K562 (cell line): ENCODE measurements around the gene AKAP6. TPM values are rescaled to one million over a fixed set of nuclear protein-coding genes. Genes with fewer than 3 reads are reported as not detected.

Experiments
- ATAC-seq: fragments of 200-7000 bp; cut with Tn5 transposase; 3 replicates; pipeline ENCODE4 v1.9.1; 2020; ENCODE audit warnings: moderate library complexity
- BruUV-seq: library from RNA; stranded (reverse); fragments of 400-500 nt; replicated peaks from 2 replicates; lab custom pipeline; 2021; lab: Mats Ljungman, UMichigan
- CTCF ChIA-PET: fragments of 300-600 bp; formaldehyde crosslinking; extraction: SDS; loops from one replicate; lab custom pipeline; 2021; ENCODE audit warnings: low intra/inter-chr PET ratio; lab: Yijun Ruan, JAX
- POLR2A ChIA-PET: fragments of 300-600, 350-650 bp; sonication (Branson Sonifier 250); formaldehyde crosslinking; extraction: SDS; loops from one replicate; lab custom pipeline; 2021; ENCODE audit warnings: antibody characterized with exemption, inconsistent platforms; lab: Yijun Ruan, JAX
- DNase-seq, 4 experiments: peaks; one replicate each; pipeline versions ENCODE4 v3.0.0 to v3.0.0-alpha.2; 2011 to 2018; ENCODE audit warnings: low spot score in 3 of 4, mixed read lengths in 3 of 4; ENCODE audit errors: extremely low read depth in 1 of 4
- FAIRE-seq: peaks from 2 replicates; lab custom pipeline; 2011; peaks lifted over from hg19 to GRCh38; lab: Jason Lieb, UNC
- H2AFZ ChIP-seq: 2 replicates; pipeline ENCODE4 v1.6.0; 2011; ENCODE audit warnings: low read depth, low read length, control low read depth, inconsistent platforms
- H3K27ac ChIP-seq: fragments of 200-600 bp; 3 replicates; pipeline ENCODE4 v1.8.0; 2011; ENCODE audit warnings: low read depth, mild to moderate bottlenecking, control low read depth, inconsistent platforms, low read length, moderate library complexity, mixed read lengths; ENCODE audit errors: extremely low read depth
- H3K27me3 ChIP-seq, 2 experiments: fragments of 300-600 bp in 1 of 2; 2 replicates in 1 of 2; 3 replicates in 1 of 2; pipeline versions ENCODE4 v1.6.0 to v1.8.0; 2011; ENCODE audit warnings: inconsistent platforms in 2 of 2, low read length in 2 of 2, mild to moderate bottlenecking in 1 of 2, mixed read lengths in 1 of 2, moderate library complexity in 1 of 2; ENCODE audit not compliant: control insufficient read depth in 2 of 2, insufficient read depth in 2 of 2
- H3K36me3 ChIP-seq: fragments of 300-600 bp; 3 replicates; pipeline ENCODE4 v1.8.0; 2011; ENCODE audit warnings: mild to moderate bottlenecking, low read length, inconsistent platforms; ENCODE audit not compliant: control insufficient read depth, insufficient read depth
- H3K4me1 ChIP-seq, 2 experiments: fragments of 200-600 bp in 1 of 2; replicated peaks in 1 of 2; 2 replicates in 1 of 2; 3 replicates in 1 of 2; pipeline versions ENCODE4 v1.5.1 to v1.8.0; 2011; ENCODE audit warnings: inconsistent platforms in 2 of 2, low read length in 2 of 2, mild to moderate bottlenecking in 1 of 2, mixed read lengths in 1 of 2, moderate library complexity in 1 of 2; ENCODE audit not compliant: control insufficient read depth in 2 of 2, insufficient read depth in 2 of 2
- H3K4me2 ChIP-seq: 2 replicates; pipeline ENCODE4 v1.6.1; 2011; ENCODE audit warnings: low read length, control low read depth, inconsistent platforms, mixed read lengths; ENCODE audit not compliant: insufficient read depth
- H3K4me3 ChIP-seq: fragments of 200-600 bp; sonication (generic), shearing (Covaris generic); 2 replicates; pipeline ENCODE4 v1.5.1; 2016; ENCODE audit warnings: control low read depth, inconsistent platforms
- H3K79me2 ChIP-seq: fragments of 200-600 bp; 3 replicates; pipeline ENCODE4 v1.8.0; 2011; ENCODE audit warnings: low read length, inconsistent platforms; ENCODE audit not compliant: control insufficient read depth, insufficient read depth
- H3K9ac ChIP-seq, 2 experiments: 2 replicates each; pipeline versions ENCODE4 v1.6.0 to v1.6.1; 2011; ENCODE audit warnings: low read depth in 2 of 2, low read length in 2 of 2, control low read depth in 1 of 2, inconsistent platforms in 1 of 2, mild to moderate bottlenecking in 1 of 2, mixed read lengths in 1 of 2; ENCODE audit not compliant: insufficient read depth in 1 of 2
- H3K9me1 ChIP-seq: one replicate; pipeline ENCODE4 v1.6.0; 2011; ENCODE audit warnings: inconsistent platforms, mild to moderate bottlenecking, low read length, moderate library complexity; ENCODE audit not compliant: control insufficient read depth, insufficient read depth
- H3K9me3 ChIP-seq: replicated peaks from 2 replicates; pipeline ENCODE4 v1.5.1; 2011; ENCODE audit warnings: low read depth, low read length, inconsistent platforms; ENCODE audit not compliant: control insufficient read depth, insufficient read depth
- H4K20me1 ChIP-seq: replicated peaks from 2 replicates; pipeline ENCODE4 v1.6.1; 2011; ENCODE audit warnings: low read length, inconsistent platforms, mixed read lengths; ENCODE audit not compliant: control insufficient read depth, insufficient read depth
- CBX1 ChIP-seq: sonication (generic); IDR thresholded peaks from 2 replicates; pipeline ENCODE4 v1.6.1; 2016; ENCODE audit warnings: antibody characterized with exemption, low read depth, mild to moderate bottlenecking
- CEBPB ChIP-seq: fragments of 450-650 bp; IDR thresholded peaks from 2 replicates; pipeline ENCODE4 v1.6.1; 2016; ENCODE audit warnings: missing genetic modification characterization, missing compliant biosample characterization
- NCOR1 ChIP-seq: fragments of 450-650 bp; IDR thresholded peaks from 2 replicates; pipeline ENCODE4 v1.6.1; 2016; ENCODE audit warnings: mild to moderate bottlenecking, moderate library complexity
- TGIF2 ChIP-seq: sonication (generic); formaldehyde crosslinking; IDR thresholded peaks from 2 replicates; pipeline ENCODE4 v1.8.1; 2022; ENCODE audit warnings: mild to moderate bottlenecking, missing genetic modification reagents, moderate library complexity
- ZNF224 ChIP-seq: sonication (generic); formaldehyde crosslinking; IDR thresholded peaks from 2 replicates; pipeline ENCODE4 v1.8.0; 2022; ENCODE audit warnings: mild to moderate bottlenecking, missing genetic modification reagents
- in situ Hi-C: fragments of 300-500 bp; cut with MboI; formaldehyde crosslinking; loops from 4 replicates; pipeline ENCODE4 v1.15.0; 2018; ENCODE audit warnings: inconsistent platforms, mixed read lengths
- intact Hi-C: fragments of 100-400 bp; cut with micrococcal nuclease; formaldehyde crosslinking; loops from 2 replicates; pipeline ENCODE4 v1.14.2; 2022
- polyA plus RNA-seq, 8 experiments: library from polyadenylated mRNA; depleted of rRNA in 4 of 8; stranded (reverse) in 5 of 8; unstranded in 3 of 8; fragments of >200 nt; fragmentation: Nextera tagmentation in 2 of 8; fragmentation: Illumina TruSeq in 1 of 8; extraction: Ambion mirVana in 2 of 8; extraction: Trizol in 1 of 8; gene quantifications; 2 replicates each; pipeline versions ENCODE4 v1.2.1 to v1.2.3, GENCODE V29; 2011 to 2014; ENCODE audit warnings: inconsistent platforms in 1 of 8, missing spikeins in 1 of 8
- total RNA-seq, 7 experiments: library from RNA; depleted of rRNA in 6 of 7; stranded (reverse); fragments of >200 nt in 6 of 7; fragmentation: Illumina TruSeq in 2 of 7; extraction: Trizol in 2 of 7; gene quantifications; 2 replicates each; pipeline versions ENCODE4 v1.2.1 to v1.2.3, GENCODE V29; 2011 to 2021; ENCODE audit warnings: low replicate concordance in 1 of 7
- TF ChIP-seq, protein P1 (sequence below): fragments of 250-450 bp; sonication (Bioruptor Pico); IDR thresholded peaks from 2 replicates; pipeline ENCODE4 v1.5.0; 2020; ENCODE audit warnings: mild to moderate bottlenecking

Gene AKAP6
- total and polyA plus RNA-seq, 9 of the 15 experiments (the other 6 are each of a cell fraction or from before 2014, with no cell fraction given) = 0.03 to 1.7 (median 0.48) TPM

DNA sequence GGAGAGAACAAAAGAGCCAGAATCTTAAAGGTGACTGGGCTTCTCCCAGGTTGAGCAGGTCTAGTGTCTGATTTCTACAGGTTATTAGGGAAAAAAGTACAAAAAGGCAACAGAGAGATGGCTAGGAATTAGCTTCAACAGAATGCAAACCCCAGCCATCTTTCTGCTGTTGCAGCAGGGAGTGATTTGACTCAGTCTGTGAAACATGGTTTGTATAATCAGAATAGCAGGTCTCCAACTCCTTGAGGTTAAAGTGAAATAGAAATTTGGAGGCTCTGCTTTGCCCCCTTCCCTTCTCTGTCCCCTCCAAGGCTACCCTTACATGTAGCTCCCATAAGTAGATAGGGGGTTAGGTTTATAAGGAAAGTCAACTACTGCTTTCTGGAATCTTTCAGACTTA lies 105.8 kb downstream of the AKAP6 start:
- ChIA-PET CTCF (no interaction called here), POLR2A (no interaction called here)
- FAIRE-seq (no peak), DNase-seq (no peak), ATAC-seq (no peak)
- no peak overlapping the region for H3K9ac ChIP-seq
- no peak overlapping the region for H3K4me3 ChIP-seq
- H4K20me1 ChIP-seq = no peaks in the 10 kb centered on the region
- peaks cover 0 to 2% of the 10 kb centered on the region in 2 experiments; a peak in 2 of 5 replicates for H3K4me1 ChIP-seq
- no peaks in the 10 kb centered on the region for H3K9me1 ChIP-seq
- BruUV-seq = no TSS peak
- H3K4me2 ChIP-seq = no peak overlapping the region
- intact Hi-C loops = no loop called here
- no peaks in the 10 kb centered on the region for H3K9me3 ChIP-seq
- in situ Hi-C loops = no loop called here
- H3K27me3 ChIP-seq = no peaks in the 10 kb centered on the region
- no peaks in the 10 kb centered on the region for H3K36me3 ChIP-seq
- H2AFZ ChIP-seq = no peak overlapping the region
- H3K27ac ChIP-seq = no peak overlapping the region
- H3K79me2 ChIP-seq = no peaks in the 10 kb centered on the region
- no peak for TF ChIP-seq TGIF2 (CRISPR knock-in tag)
- TF ChIP-seq NCOR1 = no peak
- no peak for TF ChIP-seq CBX1
- TF ChIP-seq CEBPB (tag) = no peak
- TF ChIP-seq, protein P1, sequence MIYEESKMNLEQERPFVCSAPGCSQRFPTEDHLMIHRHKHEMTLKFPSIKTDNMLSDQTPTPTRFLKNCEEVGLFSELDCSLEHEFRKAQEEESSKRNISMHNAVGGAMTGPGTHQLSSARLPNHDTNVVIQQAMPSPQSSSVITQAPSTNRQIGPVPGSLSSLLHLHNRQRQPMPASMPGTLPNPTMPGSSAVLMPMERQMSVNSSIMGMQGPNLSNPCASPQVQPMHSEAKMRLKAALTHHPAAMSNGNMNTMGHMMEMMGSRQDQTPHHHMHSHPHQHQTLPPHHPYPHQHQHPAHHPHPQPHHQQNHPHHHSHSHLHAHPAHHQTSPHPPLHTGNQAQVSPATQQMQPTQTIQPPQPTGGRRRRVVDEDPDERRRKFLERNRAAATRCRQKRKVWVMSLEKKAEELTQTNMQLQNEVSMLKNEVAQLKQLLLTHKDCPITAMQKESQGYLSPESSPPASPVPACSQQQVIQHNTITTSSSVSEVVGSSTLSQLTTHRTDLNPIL (CRISPR knock-in tag) = no peak
- TF ChIP-seq ZNF224 (CRISPR knock-in tag) = no peak
